Thoracic aorta endothelial cell (primary cell): ENCODE results near the gene POLA1. TPM values are rescaled to one million over a fixed set of nuclear protein-coding genes. Genes with fewer than 3 reads are reported as not detected.

Experiments used
- small RNA-seq: library from RNA; depleted of rRNA; stranded (forward); fragments of <200 nt; gene quantifications from one replicate; pipeline ENCODE3, GENCODE V24; 2012
- total RNA-seq: library from RNA; depleted of rRNA; stranded (reverse); fragments of >200 nt; gene quantifications from 2 replicates; pipeline ENCODE4 v1.2.3, GENCODE V29; 2012

Gene POLA1, protein sequence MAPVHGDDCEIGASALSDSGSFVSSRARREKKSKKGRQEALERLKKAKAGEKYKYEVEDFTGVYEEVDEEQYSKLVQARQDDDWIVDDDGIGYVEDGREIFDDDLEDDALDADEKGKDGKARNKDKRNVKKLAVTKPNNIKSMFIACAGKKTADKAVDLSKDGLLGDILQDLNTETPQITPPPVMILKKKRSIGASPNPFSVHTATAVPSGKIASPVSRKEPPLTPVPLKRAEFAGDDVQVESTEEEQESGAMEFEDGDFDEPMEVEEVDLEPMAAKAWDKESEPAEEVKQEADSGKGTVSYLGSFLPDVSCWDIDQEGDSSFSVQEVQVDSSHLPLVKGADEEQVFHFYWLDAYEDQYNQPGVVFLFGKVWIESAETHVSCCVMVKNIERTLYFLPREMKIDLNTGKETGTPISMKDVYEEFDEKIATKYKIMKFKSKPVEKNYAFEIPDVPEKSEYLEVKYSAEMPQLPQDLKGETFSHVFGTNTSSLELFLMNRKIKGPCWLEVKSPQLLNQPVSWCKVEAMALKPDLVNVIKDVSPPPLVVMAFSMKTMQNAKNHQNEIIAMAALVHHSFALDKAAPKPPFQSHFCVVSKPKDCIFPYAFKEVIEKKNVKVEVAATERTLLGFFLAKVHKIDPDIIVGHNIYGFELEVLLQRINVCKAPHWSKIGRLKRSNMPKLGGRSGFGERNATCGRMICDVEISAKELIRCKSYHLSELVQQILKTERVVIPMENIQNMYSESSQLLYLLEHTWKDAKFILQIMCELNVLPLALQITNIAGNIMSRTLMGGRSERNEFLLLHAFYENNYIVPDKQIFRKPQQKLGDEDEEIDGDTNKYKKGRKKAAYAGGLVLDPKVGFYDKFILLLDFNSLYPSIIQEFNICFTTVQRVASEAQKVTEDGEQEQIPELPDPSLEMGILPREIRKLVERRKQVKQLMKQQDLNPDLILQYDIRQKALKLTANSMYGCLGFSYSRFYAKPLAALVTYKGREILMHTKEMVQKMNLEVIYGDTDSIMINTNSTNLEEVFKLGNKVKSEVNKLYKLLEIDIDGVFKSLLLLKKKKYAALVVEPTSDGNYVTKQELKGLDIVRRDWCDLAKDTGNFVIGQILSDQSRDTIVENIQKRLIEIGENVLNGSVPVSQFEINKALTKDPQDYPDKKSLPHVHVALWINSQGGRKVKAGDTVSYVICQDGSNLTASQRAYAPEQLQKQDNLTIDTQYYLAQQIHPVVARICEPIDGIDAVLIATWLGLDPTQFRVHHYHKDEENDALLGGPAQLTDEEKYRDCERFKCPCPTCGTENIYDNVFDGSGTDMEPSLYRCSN (N-terminal part only)
- total RNA-seq = 32.3 and 32.5 TPM in 2 replicates

GRCh38 chrX:24693453-24694202 is at the start of gene POLA1:
Gene POLA1 (plus strand): TSS chrX:24693918. CDS start chrX:24693962, 44 bp downstream.

GRCh38 chrX:24647257-24648058 is 46.3 kb upstream of the POLA1 start, which contains the start of gene PCYT1B:
Gene PCYT1B (minus strand): TSS chrX:24647347. CDS start chrX:24647105, 242 bp downstream.

DNA sequence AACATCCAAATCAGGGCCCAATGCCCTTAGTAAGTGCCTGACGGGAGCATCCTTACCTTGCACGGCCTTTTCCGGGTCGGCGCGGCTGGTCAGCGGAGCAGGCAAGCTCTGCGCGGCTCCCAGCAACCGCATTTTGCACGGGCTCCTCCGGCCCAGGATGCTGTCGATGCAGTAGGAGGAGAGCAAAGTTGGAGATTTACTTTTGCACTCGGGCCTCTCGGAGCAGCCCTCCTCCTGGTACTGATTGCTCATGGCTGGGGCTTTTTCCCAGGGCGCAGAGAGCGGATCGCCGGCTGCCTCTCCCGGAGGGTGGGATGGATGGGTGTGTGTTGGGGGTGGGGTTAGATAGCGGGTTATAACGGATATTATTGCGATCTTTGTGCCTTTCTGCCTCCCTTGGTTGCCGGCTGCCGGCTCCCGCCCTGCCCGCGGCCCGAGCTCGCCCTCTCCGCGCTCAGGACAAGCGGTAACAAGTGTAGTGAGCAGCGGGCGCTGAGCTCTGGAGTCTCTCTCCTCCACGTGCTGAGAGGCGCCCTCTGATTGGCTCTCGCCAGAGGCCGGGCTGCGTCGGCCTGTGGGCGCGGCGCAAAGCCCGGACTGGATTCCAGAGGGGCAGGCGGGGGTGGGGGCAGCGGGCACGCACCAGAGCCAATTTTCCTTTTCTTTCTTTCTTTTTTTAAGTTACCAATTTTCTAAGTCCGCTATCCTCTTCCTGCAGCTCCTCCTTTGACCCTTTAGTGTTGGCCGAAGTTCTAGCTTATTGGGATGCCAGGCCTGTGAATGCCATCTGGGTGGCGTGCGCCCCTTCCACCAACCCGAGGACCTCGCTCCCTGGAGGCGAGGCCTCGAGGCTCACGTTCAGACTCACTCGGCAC is 322.0 kb downstream of the POLA1 start, which contains the start of gene ARX:
Gene ARX, minus strand, starts transcription at position 480 of the 875 bp plus-strand sequence. Its CDS starts 228 bp downstream, at position 252.

Small RNA genes lying within 50 kb of the gene (small RNA-seq; reads per million reads assigned to genes)
- gene SCARNA23 = 2.5 reads per million, percentile 57 among the genes with 10 or more reads in this experiment

Other genes starting within 250 kb of the POLA1 start
- gene PDK3, start 228.6 kb upstream of the POLA1 start, total RNA-seq = 11.6 and 21.5 TPM in 2 replicates
- 0.50 TPM in 1 of 2 replicates, not detected in the other for gene PCYT1B, start 46.6 kb upstream of the POLA1 start, total RNA-seq